ENCODE measurements around the gene MTHFD2.

- no peak for TF ChIP-seq EZH2 (IDR thresholded peaks at IDR 0.05)
- no peak for TF ChIP-seq EZH2phosphoT487 (IDR thresholded peaks at IDR 0.05)
Observed at GRCh38 chr2:74199275-74199701, 873 bp downstream of the MTHFD2 start.
